Left renal pelvis (tissue), 4 donors: ENCODE data around the gene ANKS1B. TPM values are rescaled to one million over a fixed set of nuclear protein-coding genes. Genes with fewer than 3 reads are reported as not detected.
"Not testable (repeated sequence)": the region's sequence is repeated elsewhere in the genome, so short reads cannot be mapped to it uniquely, and the experiment has no call there.

Source experiments
- DNase-seq, 4 donors: peaks; one replicate each; pipeline ENCODE4 v3.0.0-alpha.2; 2013; ENCODE audit warnings: low read depth in 4 of 4, low spot score in 3 of 4
- polyA plus RNA-seq, 4 donors: library from polyadenylated mRNA; unstranded; fragments of 120-200 nt; gene quantifications; one replicate each; pipeline ENCODE4 v1.2.1, GENCODE V29; 2013; ENCODE audit not compliant: insufficient read length in 4 of 4

ANKS1B gene
- polyA plus RNA-seq, 4 donors = 3.7 to 6.3 (median 4.7) TPM

- DNase-seq = no peak
Observed at GRCh38 chr12:98868076-98868475, 1116.7 kb downstream of the ANKS1B start.

GRCh38 chr12:98864363-98864762, 1120.4 kb downstream of the ANKS1B start:
- no peak for DNase-seq

GRCh38 chr12:98863167-98863566, 1121.6 kb downstream of the ANKS1B start:
- no peak for DNase-seq

GRCh38 chr12:98861251-98861650, 1123.5 kb downstream of the ANKS1B start:
- DNase-seq = no peak

GRCh38 chr12:98856897-98857540, 1127.7 kb downstream of the ANKS1B start:
- no peak for DNase-seq

GRCh38 chr12:98852181-98852580, 1132.6 kb downstream of the ANKS1B start:
- no peak for DNase-seq

- DNase-seq = no peak
Observed at GRCh38 chr12:98847242-98847641, 1137.5 kb downstream of the ANKS1B start.

GRCh38 chr12:98845957-98846356, 1138.8 kb downstream of the ANKS1B start:
- no peak for DNase-seq

GRCh38 chr12:98840325-98840724, 1144.4 kb downstream of the ANKS1B start:
- DNase-seq = no peak

GRCh38 chr12:98838231-98838647, 1146.5 kb downstream of the ANKS1B start:
- no peak for DNase-seq

- DNase-seq = not testable (repeated sequence)
Observed at GRCh38 chr12:98837134-98837752, 1147.5 kb downstream of the ANKS1B start.

- no peak for DNase-seq
Observed at GRCh38 chr12:98830657-98831056, 1154.1 kb downstream of the ANKS1B start.

- DNase-seq = no peak
Observed at GRCh38 chr12:98828802-98829600, 1155.7 kb downstream of the ANKS1B start.

- DNase-seq = no peak
Observed at GRCh38 chr12:98823012-98823411, 1161.7 kb downstream of the ANKS1B start.

GRCh38 chr12:98821866-98822265, 1162.9 kb downstream of the ANKS1B start:
- DNase-seq = no peak

GRCh38 chr12:98821232-98821631, 1163.5 kb downstream of the ANKS1B start:
- DNase-seq = no peak

GRCh38 chr12:98819821-98820404, 1164.8 kb downstream of the ANKS1B start:
- DNase-seq = no peak

- DNase-seq = no peak
Observed at GRCh38 chr12:98819071-98819470, 1165.7 kb downstream of the ANKS1B start.

GRCh38 chr12:98818239-98818638, 1166.5 kb downstream of the ANKS1B start:
- no peak for DNase-seq

GRCh38 chr12:98817742-98818141, 1167.0 kb downstream of the ANKS1B start:
- DNase-seq = peak in 2 of 4 donors; percentile 3 to 6

GRCh38 chr12:98816720-98817119, 1168.0 kb downstream of the ANKS1B start:
- no peak for DNase-seq
